Measurements from ENCODE around the gene CHD2. TPM values are rescaled to one million over a fixed set of nuclear protein-coding genes. Genes with fewer than 3 reads are reported as not detected.

Gene CHD2
- total and polyA plus RNA-seq, 10 of the 15 experiments (the other 5 are each of a cell fraction or from before 2014, with no cell fraction given) = 38.1 to 94.7 (median 63.3) TPM

DNA sequence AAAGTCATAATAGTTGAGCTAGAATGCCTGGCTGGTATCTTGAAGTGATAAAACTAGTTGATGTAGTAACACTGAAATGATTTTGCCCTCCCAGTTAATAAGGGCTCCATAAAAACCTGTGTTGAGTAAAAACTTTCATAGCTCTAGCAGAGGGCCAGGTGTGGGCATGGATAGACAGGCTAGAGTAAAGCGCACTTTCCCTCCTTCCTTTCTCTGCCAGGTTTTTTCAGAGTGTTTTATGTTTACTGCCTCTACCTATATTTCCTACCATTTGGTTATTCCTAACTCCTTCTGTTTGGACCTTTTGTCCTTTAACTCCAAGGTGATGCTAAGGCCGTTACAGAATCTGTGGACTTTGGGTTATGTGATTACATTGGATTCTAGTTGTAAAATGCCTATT lies 25.3 kb downstream of the CHD2 start:
- peaks cover 19 to 58% of the 10 kb centered on the region in 2 experiments for H3K36me3 ChIP-seq (ENCODE audit: control insufficient read depth in 2 of 2, insufficient read depth in 2 of 2, low read length in 1 of 2)
- H3K27ac ChIP-seq (ENCODE audit: control insufficient read depth, insufficient read depth) = no peak overlapping the region
- no TSS peak for BruUV-seq (replicated peaks)
- H3K9ac ChIP-seq (ENCODE audit: control insufficient read depth, insufficient read depth, low read length) = no peak overlapping the region
- RAD21 ChIA-PET (ENCODE audit: unreplicated experiment) = interaction anchor here (1.5 kb wide), 1 partner anchor 128 kb away, joined by 5 read pairs; no protein-coding TSS in a partner anchor
- intact Hi-C loops (cut with micrococcal nuclease; ENCODE audit: unreplicated experiment) = no loop called here
- CTCF ChIA-PET = interaction anchor here (0.5 to 3.2 kb wide), 6 partner anchors 29 to 129 kb away, joined by 3 to 12 read pairs (median 5); no protein-coding TSS in a partner anchor
- no peak overlapping the region for H3K4me3 ChIP-seq
- no peak for TF ChIP-seq IRF4 (IDR thresholded peaks at IDR 0.05; ENCODE audit: low read depth, low read length)
- TF ChIP-seq TAF1 (IDR thresholded peaks at IDR 0.05; ENCODE audit: borderline replicate concordance, low read depth, low read length) = no peak
- no peak for TF ChIP-seq RAD21 (IDR thresholded peaks at IDR 0.05; ENCODE audit: insufficient read depth, low read depth, low read length)
- no peak for TF ChIP-seq NR2F1 (conservative IDR thresholded peaks at IDR 0.05)
- no peak for TF ChIP-seq NFYA (IDR thresholded peaks at IDR 0.05; ENCODE audit: borderline replicate concordance, low read depth, low read length)
- no peak for TF ChIP-seq SP1 (IDR thresholded peaks at IDR 0.05; ENCODE audit: low read depth, low read length)
- TF ChIP-seq ASH2L (IDR thresholded peaks at IDR 0.05; ENCODE audit: borderline replicate concordance, low read depth) = no peak
- TF ChIP-seq PAX5 (IDR thresholded peaks at IDR 0.05; ENCODE audit: borderline replicate concordance, low read depth, low read length) = no peak
- no peak for TF ChIP-seq NRF1 (conservative IDR thresholded peaks at IDR 0.05; ENCODE audit: low read depth, low read length)
- TF ChIP-seq DPF2 (IDR thresholded peaks at IDR 0.05) = no peak
- no peak for TF ChIP-seq RFX5 (IDR thresholded peaks at IDR 0.05; ENCODE audit: low read depth, low read length)
- WGBS (ENCODE audit: insufficient coverage, insufficient replicate concordance, low lambda C conversion rate, missing lambda C conversion rate) = 98% methylated on average over 2 of the region's 2 CpGs
- in situ Hi-C loops (cut with MboI) = loop anchor here (5.0 kb wide), 1 partner anchor 67 kb away; no protein-coding TSS in a partner anchor
- no peak for DNase-seq (ENCODE audit: low read depth, low spot score)
- peaks cover 62% of the 10 kb centered on the region for H3K79me2 ChIP-seq (ENCODE audit: control insufficient read depth, insufficient read depth, low read length)
- FAIRE-seq = no peak
- H3K27me3 ChIP-seq (replicated peaks in 1 of 2; ENCODE audit: control insufficient read depth in 2 of 2, insufficient read depth in 2 of 2, low read length in 1 of 2) = no peaks in the 10 kb centered on the region
- POLR2A ChIA-PET = interaction anchor here (1.8 to 14.3 kb wide), 3 partner anchors 13 to 116 kb away, joined by 4 to 184 read pairs (median 9); partner anchors contain the start of gene CHD2
- H3K9me3 ChIP-seq (replicated peaks; ENCODE audit: control insufficient read depth, insufficient read depth, low read length) = no peaks in the 10 kb centered on the region
- no peak for ATAC-seq
- H3K4me1 ChIP-seq (ENCODE audit: control insufficient read depth, insufficient read depth, low read length) = peaks cover 27% of the 10 kb centered on the region
- no peaks in the 10 kb centered on the region for H4K20me1 ChIP-seq (ENCODE audit: control insufficient read depth, insufficient read depth)
- H2AFZ ChIP-seq (ENCODE audit: control insufficient read depth, low read depth, low read length) = no peak overlapping the region
- H3K4me2 ChIP-seq (ENCODE audit: control insufficient read depth, insufficient read depth) = no peak overlapping the region
- SMC1A ChIA-PET (ENCODE audit: uncharacterized antibody, unreplicated experiment) = interaction anchor here (0.8 to 7.6 kb wide), 12 partner anchors 8 to 128 kb away, joined by 3 to 34 read pairs (median 3); no protein-coding TSS in a partner anchor

Measured in GM12878 (cell line).